D341Med (cell line): ENCODE data around the gene SLTM.
"Not testable (repeated sequence)": the region's sequence is repeated elsewhere in the genome, so short reads cannot be mapped to it uniquely, and the experiment has no call there.

Source experiments
- DNase-seq: peaks from one replicate; pipeline ENCODE4 v3.0.0; 2012; ENCODE audit warnings: low spot score

The SLTM gene

DNA sequence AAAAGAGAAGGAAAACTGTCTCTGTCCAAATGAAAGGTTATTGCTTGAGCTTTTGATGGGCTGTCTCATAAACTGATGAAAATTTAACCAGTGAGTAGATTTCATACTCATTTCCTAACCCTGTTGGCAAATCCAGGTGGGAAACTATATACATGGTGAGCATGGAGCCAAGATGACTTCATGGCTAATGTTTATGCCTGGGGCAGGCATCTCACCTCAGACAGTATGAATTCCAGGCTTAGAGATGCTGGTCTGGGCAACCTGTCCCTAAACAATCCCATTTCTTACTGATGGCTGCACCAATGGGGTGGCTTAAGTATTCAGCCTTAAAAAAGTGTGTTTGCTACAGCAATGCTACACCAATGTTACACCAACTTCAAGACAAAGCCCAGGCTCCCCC is 58.1 kb downstream of the SLTM start:
- DNase-seq = no peak

GRCh38 chr15:58873267-58873666 is 60.2 kb downstream of the SLTM start:
- DNase-seq = no peak

DNA sequence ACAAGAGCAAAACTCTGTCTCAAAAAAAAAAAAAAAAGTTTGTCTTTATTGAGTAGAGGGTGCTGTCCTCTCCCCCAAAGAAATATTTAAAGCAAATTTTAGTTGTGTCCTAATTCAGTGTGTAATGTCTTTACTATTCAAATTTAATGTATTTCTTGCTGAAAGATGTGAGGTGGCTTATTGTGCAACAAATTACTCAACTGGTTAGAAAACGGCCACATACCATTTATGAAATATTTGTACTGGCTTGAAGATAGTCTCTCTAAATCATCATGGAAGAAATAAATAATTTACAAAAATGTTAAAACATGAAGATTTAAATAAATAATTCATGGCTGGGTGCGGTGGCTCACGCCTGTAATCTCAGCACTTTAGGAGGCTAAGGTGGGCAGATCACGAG is 63.0 kb downstream of the SLTM start:
- no peak for DNase-seq

- DNase-seq = no peak
Observed at GRCh38 chr15:58867926-58868325, 65.6 kb downstream of the SLTM start.

GRCh38 chr15:58865425-58865880 is 68.0 kb downstream of the SLTM start:
- DNase-seq = no peak

GRCh38 chr15:58864602-58865424 is 68.7 kb downstream of the SLTM start:
- no peak for DNase-seq

GRCh38 chr15:58862326-58862725 is 71.2 kb downstream of the SLTM start:
- DNase-seq = no peak

DNA sequence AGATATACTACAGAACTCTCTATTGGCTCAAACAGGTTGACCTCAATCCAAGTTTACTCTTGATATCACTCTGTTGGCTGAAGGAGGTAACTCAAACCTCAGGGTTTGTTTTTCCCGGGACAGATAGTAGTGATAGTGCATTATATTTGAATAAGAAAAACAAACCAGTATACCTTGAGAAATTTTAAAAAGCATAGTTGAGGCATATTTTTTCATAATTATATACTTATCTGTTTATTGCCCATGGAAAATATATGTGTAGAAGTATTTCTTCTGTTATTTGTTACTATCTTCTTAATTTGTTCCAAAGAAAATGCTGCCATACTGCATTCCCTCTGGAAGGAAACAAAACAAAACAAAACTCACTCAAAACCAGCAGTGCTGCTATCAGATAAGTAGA is 76.9 kb downstream of the SLTM start:
- DNase-seq = not testable (repeated sequence)

- DNase-seq = no peak
Observed at GRCh38 chr15:58856086-58856485, 77.4 kb downstream of the SLTM start.

- DNase-seq = no peak
Observed at GRCh38 chr15:58854593-58854992, 78.9 kb downstream of the SLTM start.

DNA sequence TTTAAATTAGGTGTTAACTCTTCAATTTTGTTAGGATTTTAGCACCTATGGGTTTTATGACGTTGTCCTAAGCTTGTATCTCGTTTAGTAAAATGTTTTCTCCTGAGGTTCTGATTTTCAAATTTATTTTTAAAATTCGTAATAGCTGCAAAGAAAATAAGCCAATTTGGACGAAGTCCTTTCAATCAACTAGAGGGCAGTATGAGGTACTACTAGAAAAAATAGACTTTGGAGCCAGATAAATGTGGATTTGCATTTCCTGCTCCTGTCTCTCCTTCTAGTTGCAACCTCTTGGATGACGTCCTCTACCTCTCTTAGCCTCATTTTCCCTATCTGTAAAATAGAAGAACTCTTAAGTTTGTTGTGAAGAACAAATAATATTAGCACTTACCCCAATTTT is 81.1 kb downstream of the SLTM start:
- peak; percentile 14 for DNase-seq

DNA sequence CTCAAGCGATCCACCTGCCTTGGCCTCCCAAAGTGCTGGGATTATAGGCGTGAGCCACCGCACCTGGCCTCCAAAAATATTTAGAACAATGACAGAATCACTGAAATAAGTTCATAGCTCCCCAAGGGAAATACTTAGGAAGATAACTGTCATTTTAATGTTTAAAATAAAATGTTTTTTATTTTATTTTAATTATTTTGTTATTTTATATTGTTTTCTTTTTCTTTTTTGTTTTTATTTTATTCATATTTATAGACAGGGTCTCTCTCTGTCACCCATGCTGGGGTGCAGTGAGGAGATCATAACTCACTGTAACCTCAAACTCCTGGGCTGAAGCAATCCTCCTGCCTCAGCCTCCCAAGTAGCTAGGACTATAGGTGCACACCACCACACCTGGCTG is 82.3 kb downstream of the SLTM start:
- not testable (repeated sequence) for DNase-seq

- DNase-seq = no peak
Observed at GRCh38 chr15:58842713-58843396, 90.6 kb downstream of the SLTM start.

DNA sequence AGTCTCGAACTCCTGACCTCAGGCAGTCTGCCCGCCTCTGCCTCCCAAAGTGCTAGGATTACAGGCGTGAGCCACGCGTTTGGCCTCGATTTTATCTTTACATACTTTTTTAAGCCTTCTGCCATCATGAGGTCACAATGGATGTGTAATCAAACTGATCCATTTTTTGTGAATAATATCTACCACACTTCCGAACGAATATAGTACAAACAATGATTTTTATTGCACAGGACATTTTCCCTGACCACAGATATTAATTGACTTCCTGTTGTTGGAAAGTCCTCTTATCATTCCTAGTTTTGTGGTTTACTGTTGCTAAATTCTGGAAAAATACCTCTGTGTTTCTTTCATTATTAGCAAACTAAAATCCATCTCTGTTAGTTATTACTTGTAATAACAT is 93.4 kb downstream of the SLTM start:
- DNase-seq = no peak

- peak; percentile 34 for DNase-seq
Observed at GRCh38 chr15:58839485-58839884, 94.0 kb downstream of the SLTM start.

DNA sequence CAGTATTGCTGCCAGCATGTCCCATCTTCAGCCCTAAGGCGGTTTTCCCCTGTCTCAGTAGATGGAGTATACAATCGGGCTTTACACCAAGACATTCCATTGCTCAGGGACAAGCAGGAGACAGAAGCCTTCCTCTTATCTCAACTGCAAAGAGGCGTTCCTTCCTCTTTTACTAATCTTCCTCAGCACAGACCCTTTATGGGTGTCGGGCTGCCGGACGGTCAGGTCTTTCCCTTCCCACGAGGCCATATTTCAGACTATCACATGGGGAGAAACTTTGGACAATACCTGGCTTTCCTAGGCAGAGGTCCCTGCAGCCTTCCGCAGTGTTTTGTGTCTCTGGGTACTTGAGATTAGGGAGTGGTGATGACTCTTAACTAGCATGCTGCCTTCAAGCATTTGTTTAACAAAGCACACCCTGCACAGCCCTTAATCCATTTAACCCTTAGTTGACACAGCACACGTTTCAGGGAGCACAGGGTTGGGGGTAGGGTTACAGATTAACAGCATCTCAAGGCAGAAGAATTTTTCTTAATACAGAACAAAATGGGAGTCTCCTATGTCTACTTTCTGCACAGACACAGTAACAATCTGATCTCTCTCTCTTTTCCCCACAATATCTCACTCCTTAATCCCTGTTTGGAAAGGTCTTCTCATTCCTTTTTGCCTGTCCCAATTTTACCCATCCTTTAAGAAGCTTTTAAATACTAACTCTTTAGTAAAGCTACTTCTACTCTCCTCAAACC is 99.6 kb downstream of the SLTM start:
- not testable (repeated sequence) for DNase-seq

DNA sequence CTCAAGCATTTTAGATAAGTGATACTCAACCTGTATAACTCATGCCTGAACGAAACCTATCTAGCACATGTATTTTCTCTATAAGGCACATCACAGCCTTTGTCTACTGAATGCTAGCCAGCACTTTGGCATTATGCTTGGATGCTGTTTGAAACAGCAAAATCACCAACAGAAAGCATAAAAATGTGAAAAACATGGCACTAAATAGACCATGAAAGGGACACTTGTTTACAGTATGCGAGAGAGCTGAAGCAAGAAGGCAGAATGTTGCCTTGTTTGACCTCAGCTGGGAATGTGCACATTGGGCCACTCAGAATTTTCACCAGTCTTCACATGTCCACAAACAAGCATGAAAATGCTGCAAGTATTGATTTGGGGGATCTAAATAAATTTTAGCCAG is 102.9 kb downstream of the SLTM start:
- no peak for DNase-seq
